GOT3 (cell line): ENCODE data around the gene FKBP2.

Source experiments
- DNase-seq: peaks from one replicate; lab custom pipeline; 2025; ENCODE audit warnings: mixed read lengths; lab: John Stamatoyannopoulos, UW

FKBP2 gene

GRCh38 chr11:64263947-64264317 is 23.0 kb downstream of the FKBP2 start:
- no peak for DNase-seq

- no peak for DNase-seq
These were observed 23.5 kb downstream of the FKBP2 start for GRCh38 chr11:64264371-64264852.

GRCh38 chr11:64265176-64266160 is 24.6 kb downstream of the FKBP2 start:
- DNase-seq = no peak

- DNase-seq = no peak
These were observed 25.4 kb downstream of the FKBP2 start for GRCh38 chr11:64266339-64266738.

- DNase-seq = no peak
These were observed 26.5 kb downstream of the FKBP2 start for GRCh38 chr11:64267207-64267945.

- DNase-seq = no peak
These were observed 27.4 kb downstream of the FKBP2 start for GRCh38 chr11:64268025-64268892.

DNA sequence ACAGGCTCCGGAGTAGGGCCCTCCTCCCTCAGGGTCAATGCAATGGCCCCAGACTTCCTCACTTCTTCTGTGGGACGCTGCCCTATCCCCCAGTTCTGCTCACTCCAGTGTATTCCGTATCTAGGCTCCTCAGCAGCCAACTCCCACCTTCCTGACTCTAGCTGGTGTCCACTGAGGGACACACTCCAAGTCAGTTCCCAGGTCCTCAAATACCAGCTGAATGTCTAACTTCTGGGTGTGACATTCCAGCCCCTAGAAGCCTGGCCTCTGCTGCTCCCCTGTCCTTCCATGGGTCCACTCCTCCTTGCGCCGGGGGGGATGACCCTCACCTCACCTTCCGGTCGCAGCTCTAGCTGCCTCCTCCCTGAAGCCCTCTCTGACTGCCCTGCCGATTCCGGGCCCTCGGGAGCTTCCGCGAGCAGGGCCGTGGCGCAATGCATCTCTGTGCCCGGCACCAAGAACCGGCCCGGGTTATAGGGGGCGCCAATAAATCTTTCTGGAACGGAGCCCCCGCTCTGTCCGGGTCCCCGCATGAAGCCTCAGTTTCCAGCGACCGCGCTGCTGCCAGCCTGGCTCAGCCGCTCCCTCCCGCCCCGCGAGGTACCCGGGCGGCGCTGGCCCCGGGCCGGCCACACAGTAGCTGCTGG is 28.1 kb downstream of the FKBP2 start:
- DNase-seq = no peak

GRCh38 chr11:64269540-64270220 is 28.8 kb downstream of the FKBP2 start:
- peak; percentile 97 for DNase-seq

DNA sequence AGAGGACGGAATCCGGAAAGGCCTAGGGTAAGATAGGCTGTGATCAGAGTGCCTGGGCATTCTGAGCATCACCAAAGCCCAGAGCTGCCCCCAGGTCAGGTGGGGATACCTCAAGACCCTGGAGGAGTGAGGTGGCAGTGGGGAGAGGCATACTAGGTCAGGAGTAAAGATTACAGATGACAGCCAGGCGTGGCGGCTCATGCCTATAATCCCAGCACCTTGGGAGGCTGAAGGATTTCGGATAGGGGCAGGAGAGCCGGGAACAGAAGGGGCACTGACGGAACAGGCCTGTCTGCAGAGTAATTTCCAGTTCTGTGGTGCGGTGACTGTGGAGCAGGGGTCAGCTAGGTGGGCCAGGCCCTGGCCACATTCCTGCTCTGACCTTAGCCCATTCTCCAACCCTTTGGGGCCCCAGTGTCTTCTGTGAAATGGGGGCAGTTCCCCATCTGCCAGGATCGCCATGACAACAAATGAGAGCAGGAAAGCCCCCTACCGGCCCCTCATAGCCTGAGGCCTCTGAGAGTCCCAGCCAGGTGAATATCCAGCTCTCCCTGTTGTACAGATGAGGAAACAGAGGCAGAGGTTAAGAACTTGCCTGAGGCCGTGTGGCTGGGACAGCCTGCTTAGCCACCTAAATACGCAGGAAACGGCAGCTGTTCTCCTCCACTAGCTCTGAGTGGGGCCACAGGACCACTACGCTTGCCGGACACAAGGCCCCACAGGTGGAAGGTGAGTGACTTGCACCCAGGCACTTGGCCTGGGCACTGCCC is 34.3 kb downstream of the FKBP2 start:
- DNase-seq = no peak

DNA sequence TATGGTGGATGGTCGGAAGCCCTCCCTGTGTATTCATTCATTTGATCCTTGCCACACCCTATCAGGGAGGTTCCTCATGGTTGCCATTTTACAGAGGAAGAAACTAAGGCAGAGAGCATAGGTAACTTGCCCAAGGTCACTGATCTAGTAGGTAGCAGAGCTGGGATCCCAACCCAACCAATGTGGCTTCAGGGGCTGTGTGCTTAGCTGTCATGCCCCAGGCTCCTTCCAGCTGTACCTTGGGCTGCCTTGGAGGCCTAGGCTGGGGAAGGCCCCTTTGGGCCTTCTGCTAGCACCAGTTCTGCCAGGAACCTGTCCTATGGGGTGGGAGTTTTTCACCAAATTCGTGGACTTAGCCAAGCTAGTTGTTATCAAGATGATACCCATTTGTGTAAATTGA is 34.9 kb downstream of the FKBP2 start:
- DNase-seq = no peak

- DNase-seq = no peak
These were observed 35.9 kb downstream of the FKBP2 start for GRCh38 chr11:64276653-64277431.

DNA sequence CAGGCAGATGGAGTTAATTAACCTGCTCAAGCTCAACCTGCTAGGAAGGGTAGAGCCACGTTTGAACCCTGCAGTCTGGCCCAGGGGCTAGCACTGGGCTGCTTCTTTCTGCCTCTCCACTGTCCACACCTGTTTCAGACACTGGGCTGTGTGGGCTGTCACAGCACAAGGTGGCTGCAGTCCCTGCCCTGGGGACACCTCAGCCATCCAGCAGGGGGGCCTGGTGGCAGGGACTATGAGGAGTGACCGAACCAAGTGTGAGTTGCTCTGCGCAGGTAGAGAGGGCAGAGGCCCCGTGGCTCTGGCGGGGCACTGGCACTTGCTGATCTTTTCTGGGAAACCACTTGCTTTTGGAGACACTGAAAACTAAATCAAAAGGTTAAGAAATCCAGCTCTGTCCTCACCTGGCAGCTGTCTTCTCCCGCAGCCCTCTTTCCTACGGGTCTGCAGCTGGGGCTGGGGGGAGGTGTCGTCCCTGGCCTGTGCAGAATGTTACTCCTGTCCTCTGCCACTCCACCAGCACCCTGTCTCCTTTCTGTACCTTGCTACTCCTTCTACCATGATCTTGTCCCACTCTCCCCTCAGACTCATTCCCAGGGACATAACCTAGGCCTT is 37.8 kb downstream of the FKBP2 start:
- DNase-seq = no peak

- DNase-seq = no peak
These were observed 41.3 kb downstream of the FKBP2 start for GRCh38 chr11:64281957-64282770.

DNA sequence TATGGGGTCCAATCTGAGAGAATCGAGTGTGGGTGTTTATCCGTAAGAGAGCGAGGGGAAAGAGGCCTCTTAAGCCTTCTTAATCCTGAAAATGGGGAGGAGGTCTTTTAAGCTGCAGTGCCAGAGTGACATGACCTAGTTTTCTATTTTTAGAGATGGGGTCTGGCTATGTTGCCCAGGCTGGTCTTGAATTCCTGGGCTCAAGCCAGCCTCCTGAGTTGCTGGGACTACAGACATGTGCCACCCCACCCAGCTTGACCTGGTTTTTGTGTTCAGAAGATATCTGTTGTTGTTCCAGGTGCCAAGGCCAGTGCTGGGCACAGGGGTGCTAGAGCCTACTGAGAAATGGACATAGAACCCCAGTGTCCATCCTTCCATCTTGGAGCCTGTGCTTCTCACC is 42.2 kb downstream of the FKBP2 start:
- no peak for DNase-seq

DNA sequence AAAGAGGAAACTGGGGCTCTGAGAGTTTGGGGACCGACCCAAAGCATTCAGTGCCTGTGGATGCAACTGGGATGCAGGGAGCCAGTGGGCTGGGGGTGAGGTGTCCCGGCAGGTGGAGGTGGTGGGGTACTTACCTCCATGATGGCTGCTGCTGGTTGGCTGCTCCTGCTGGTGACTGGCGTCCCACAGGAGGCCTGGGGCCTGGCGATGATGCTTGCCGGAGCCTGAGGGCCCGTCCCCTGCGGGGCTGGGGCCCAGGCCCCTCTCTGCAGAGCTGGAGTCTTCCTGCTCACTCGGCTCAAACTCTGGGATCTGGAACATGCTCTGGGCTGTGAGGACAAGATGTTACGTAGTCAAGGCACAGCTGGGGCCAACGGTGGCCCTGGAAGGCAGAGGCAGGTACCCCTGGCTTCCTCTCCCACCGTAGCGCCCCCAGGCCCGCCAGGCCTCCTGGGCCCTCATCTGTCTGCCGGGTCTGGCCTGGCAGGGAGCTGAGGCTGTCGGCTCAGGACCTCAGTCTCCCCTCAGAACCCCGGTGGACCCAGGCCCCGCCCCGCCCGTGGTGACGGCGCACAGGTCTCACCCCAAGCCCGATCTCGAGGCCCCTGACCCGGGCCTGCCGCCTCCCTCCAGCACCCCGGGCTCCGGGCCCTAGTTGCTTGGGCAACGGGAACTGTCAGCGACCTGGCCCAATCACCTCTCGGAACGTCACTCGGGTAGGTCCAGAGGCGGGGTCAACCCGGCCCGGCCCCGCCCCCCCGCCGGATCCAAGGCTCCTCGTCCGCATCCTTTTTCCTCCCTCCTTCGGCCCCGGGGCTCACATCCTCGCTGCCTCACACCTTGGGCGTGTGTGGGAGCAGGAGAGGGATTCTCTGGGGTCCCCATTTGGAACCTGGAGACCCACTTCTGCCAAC is 43.4 kb downstream of the FKBP2 start, which contains the start of gene BAD:
BAD (minus strand) TSS at position 618 of the 914 bp plus-strand sequence; CDS start at position 321, 297 bp downstream.
- peak; percentile 85 for DNase-seq
